Type B pancreatic cell (in vitro differentiated cells): ENCODE measurements around the gene CRY2. TPM values are rescaled to one million over a fixed set of nuclear protein-coding genes. Genes with fewer than 3 reads are reported as not detected.

ENCODE experiments used
- DNase-seq: peaks from one replicate; pipeline ENCODE4 v3.0.0; 2021; ENCODE audit warnings: mixed read lengths; ENCODE audit not compliant: unreplicated experiment; ENCODE audit errors: extremely low spot score
- H3K27ac Mint-ChIP-seq: 2 replicates; pipeline ENCODE4 v1.8.0; 2021; ENCODE audit warnings: mild to moderate bottlenecking, mixed read lengths
- H3K27me3 Mint-ChIP-seq: 2 replicates; pipeline ENCODE4 v1.8.0; 2021; ENCODE audit warnings: mixed read lengths
- H3K36me3 Mint-ChIP-seq: 2 replicates; pipeline ENCODE4 v1.8.0; 2021; ENCODE audit warnings: mixed read lengths
- H3K4me1 Mint-ChIP-seq: one replicate; pipeline ENCODE4 v1.8.0; 2021; ENCODE audit warnings: mixed read lengths; ENCODE audit not compliant: unreplicated experiment
- H3K4me3 Mint-ChIP-seq: 2 replicates; pipeline ENCODE4 v1.8.0; 2021; ENCODE audit warnings: mild to moderate bottlenecking, mixed read lengths
- H3K9me3 Mint-ChIP-seq: 2 replicates; pipeline ENCODE4 v1.8.0; 2021; ENCODE audit warnings: mixed read lengths
- total RNA-seq: library from RNA; stranded (reverse); gene quantifications from 2 replicates; pipeline ENCODE4 v1.2.1, GENCODE V29; 2021; ENCODE audit warnings: low replicate concordance
- TF ChIP-seq, protein P1 (sequence below): fragments of 200-600 bp; sonication (generic); conservative IDR thresholded peaks from 2 replicates; pipeline ENCODE4 v1.5.0; 2021; ENCODE audit warnings: antibody characterized with exemption, mild to moderate bottlenecking

CRY2 gene
- total RNA-seq, 1 donor from 2014 or later, result 27.7 TPM

DNA sequence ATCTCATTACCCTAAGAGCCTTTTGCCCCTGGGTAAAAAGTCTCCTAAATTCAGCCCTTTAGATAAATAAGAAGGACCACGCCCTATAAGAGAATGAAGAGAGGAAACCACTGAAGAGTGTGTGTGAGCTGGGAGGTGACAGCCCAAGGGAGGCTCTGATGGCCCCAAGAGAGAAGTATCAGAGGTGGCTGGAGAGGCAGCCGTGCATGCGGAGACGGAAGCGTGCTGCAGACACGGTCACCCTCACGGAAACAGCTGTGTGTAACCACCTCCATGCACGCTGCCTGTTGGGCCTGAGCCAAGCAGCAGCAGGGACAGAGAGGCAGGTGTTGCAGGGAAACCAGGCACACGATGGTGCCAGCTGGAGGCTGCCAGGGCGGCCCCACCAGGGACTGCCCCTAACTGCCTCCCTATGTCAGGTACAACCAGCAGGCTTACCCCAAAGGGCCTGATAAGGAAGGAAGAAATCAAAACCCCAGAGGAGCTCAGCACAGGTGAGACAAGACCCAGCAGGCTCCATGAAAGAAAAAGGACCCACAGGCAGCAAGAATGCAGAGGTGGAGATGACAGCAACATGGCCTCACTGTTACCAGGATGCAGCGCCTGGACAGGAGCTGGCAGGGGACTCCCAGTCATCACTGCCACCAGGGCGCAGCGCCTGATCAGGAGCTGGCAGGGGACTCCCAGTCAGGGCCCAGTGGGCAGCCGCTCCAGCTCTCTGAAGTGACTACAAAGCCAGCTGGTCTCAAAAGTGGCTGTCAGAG, 82.9 kb downstream of the CRY2 start:
- Mint-ChIP-seq H3K36me3 (peaks cover 7% of the 10 kb centered on the region), H3K4me3 (no peak overlapping the region), H3K27ac (peak overlapping the region; percentile 90), H3K9me3 (no peaks in the 10 kb centered on the region), H3K4me1 (peaks cover 6% of the 10 kb centered on the region), H3K27me3 (peaks cover 3% of the 10 kb centered on the region)
- TF ChIP-seq, protein P1, sequence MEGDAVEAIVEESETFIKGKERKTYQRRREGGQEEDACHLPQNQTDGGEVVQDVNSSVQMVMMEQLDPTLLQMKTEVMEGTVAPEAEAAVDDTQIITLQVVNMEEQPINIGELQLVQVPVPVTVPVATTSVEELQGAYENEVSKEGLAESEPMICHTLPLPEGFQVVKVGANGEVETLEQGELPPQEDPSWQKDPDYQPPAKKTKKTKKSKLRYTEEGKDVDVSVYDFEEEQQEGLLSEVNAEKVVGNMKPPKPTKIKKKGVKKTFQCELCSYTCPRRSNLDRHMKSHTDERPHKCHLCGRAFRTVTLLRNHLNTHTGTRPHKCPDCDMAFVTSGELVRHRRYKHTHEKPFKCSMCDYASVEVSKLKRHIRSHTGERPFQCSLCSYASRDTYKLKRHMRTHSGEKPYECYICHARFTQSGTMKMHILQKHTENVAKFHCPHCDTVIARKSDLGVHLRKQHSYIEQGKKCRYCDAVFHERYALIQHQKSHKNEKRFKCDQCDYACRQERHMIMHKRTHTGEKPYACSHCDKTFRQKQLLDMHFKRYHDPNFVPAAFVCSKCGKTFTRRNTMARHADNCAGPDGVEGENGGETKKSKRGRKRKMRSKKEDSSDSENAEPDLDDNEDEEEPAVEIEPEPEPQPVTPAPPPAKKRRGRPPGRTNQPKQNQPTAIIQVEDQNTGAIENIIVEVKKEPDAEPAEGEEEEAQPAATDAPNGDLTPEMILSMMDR, result no peak
- no peak for DNase-seq

DNA sequence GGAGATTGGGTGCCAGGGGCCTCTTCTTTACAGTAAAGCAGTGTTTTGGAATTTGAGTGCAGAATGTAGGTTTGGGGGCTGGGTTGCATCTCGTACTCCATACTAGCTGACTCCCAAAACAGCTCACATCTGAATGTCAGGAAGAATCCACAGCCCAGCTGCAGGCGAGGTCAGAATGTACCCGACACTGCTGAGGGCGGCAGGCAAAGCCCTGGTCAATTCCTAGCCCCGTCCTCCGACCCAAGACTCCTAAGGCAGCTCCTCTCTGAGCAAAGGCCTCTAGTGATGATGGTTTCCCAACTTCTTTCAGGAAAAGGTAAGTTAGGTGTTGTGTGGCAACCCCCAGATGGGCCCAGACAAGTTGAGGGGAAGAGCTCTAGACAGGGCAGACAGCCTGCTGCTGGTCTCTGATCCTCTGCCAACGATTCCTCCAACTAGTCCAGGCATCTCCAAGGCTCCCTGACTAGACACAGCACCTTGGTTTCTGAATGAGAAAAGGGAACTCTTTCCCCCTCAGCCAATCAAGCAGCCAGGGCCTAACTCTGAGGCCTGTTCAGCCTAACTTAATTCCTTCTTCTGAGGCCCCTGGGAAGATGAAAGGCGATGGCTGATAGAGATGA, 83.8 kb downstream of the CRY2 start:
- H3K9me3 Mint-ChIP-seq, result no peaks in the 10 kb centered on the region
- TF ChIP-seq, protein P1, result no peak
- DNase-seq, result no peak
- no peak overlapping the region for H3K4me3 Mint-ChIP-seq
- H3K27ac Mint-ChIP-seq, result peak overlapping the region; percentile 30
- H3K4me1 Mint-ChIP-seq, result peaks cover 6% of the 10 kb centered on the region
- peaks cover 7% of the 10 kb centered on the region for H3K36me3 Mint-ChIP-seq
- H3K27me3 Mint-ChIP-seq, result peaks cover 3% of the 10 kb centered on the region

DNA sequence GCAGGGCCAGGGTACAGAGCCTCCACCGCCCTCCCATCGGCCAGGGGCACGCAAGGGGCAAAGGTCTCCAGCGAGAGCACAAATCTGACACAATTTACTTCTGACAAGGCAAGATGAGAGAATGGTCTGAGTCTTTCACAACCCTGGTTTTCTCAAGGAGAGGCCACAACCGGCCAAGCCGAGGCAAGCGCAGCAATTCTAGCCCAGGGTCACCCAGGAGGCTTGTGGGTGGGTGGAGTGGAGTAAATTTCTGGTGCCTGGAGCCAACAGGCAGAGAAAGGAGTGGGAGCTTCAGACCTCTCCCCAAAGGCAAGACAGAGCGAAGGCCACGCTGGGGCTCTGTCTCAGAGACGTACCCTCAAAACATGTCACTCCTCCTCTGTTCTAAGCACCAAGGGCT, 84.5 kb downstream of the CRY2 start:
- no peak for DNase-seq

DNA sequence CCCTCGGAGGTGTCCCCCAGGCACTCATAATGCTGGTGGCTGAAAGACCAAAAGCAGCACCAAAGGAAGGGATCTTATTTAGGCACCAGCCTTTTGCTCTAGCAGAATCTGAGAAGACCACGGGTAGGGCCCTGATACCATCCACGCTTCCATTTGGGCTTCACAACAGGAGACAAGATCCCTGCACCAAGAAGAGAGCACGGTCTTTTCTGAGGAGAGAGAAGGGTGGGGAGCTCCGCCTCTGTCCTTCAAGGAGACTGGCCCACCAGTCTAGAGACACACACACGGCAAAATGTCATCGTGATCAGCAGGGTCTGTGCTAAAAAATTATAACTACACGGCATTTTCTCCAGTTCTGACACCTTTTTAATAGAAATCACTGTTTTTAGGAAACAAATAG, 84.9 kb downstream of the CRY2 start:
- H3K4me1 Mint-ChIP-seq, result peaks cover 6% of the 10 kb centered on the region
- no peak for DNase-seq
- TF ChIP-seq, protein P1, result no peak
- no peak overlapping the region for H3K27ac Mint-ChIP-seq
- H3K4me3 Mint-ChIP-seq, result no peak overlapping the region
- H3K36me3 Mint-ChIP-seq, result peaks cover 12% of the 10 kb centered on the region
- peaks cover under 1% of the 10 kb centered on the region for H3K27me3 Mint-ChIP-seq
- H3K9me3 Mint-ChIP-seq, result no peaks in the 10 kb centered on the region

More for the DNA sequence above, 84.5 kb downstream of the CRY2 start:
- H3K27me3 Mint-ChIP-seq, result peaks cover 3% of the 10 kb centered on the region
- peaks cover 10% of the 10 kb centered on the region for H3K36me3 Mint-ChIP-seq
- no peak overlapping the region for H3K4me3 Mint-ChIP-seq
- H3K27ac Mint-ChIP-seq, result peak overlapping the region; percentile 30
- H3K4me1 Mint-ChIP-seq, result peaks cover 6% of the 10 kb centered on the region
- TF ChIP-seq, protein P1, result no peak
- no peaks in the 10 kb centered on the region for H3K9me3 Mint-ChIP-seq

Other genes starting within 250 kb of the CRY2 start
- 4.5 and 9.2 TPM in 2 replicates for gene CHST1, start 181.9 kb upstream of the CRY2 start, total RNA-seq
- gene SLC35C1, start 42.3 kb upstream of the CRY2 start, total RNA-seq, result 19.5 and 26.0 TPM in 2 replicates
- 23.7 and 24.4 TPM in 2 replicates for gene MAPK8IP1, start 38.2 kb downstream of the CRY2 start, total RNA-seq
- gene FREY1, start 59.8 kb downstream of the CRY2 start, total RNA-seq, result 0.90 and 1.4 TPM in 2 replicates
- gene PEX16, start 70.4 kb downstream of the CRY2 start, total RNA-seq, result 21.7 and 26.7 TPM in 2 replicates
- gene LARGE2, start 75.2 kb downstream of the CRY2 start, total RNA-seq, result 12.4 and 29.9 TPM in 2 replicates